ENCODE data around the gene RNASEH1. TPM values are rescaled to one million over a fixed set of nuclear protein-coding genes. Genes with fewer than 3 reads are reported as not detected.

The RNASEH1 gene
- total RNA-seq, 3 donors from 2014 or later (not counting 1 experiment from before 2014, with no cell fraction given), result 25.6 to 30.6 (median 26.3) TPM

GRCh38 chr2:3545788-3546478 is 12.2 kb downstream of the RNASEH1 start:
- peaks cover 45% of the 10 kb centered on the region for H3K36me3 Mint-ChIP-seq

GRCh38 chr2:3543023-3543683 is 15.0 kb downstream of the RNASEH1 start:
- H3K36me3 Mint-ChIP-seq, result peaks cover 26% of the 10 kb centered on the region
- no peak for ATAC-seq
- TF ChIP-seq CTCF (IDR thresholded peaks at IDR 0.05), result no peak
- no peaks in the 10 kb centered on the region for H3K4me1 ChIP-seq (ENCODE audit: control insufficient read depth, insufficient read depth, low read length)
- no peak for DNase-seq
- no peaks in the 10 kb centered on the region for H3K27me3 Mint-ChIP-seq (ENCODE audit: low read depth in 2 of 2)
- no peak overlapping the region for H3K4me3 ChIP-seq (ENCODE audit: low read length)
- 93% methylated on average over 6 of the region's 6 CpGs for WGBS (ENCODE audit: insufficient coverage)
- peaks cover 4 to 5% of the 10 kb centered on the region in 2 donors for H3K4me1 Mint-ChIP-seq
- intact Hi-C loops (cut with micrococcal nuclease), result no loop called here
- H3K4me3 Mint-ChIP-seq, result no peak overlapping the region
- peaks cover 59% of the 10 kb centered on the region for H3K36me3 ChIP-seq (ENCODE audit: control insufficient read depth, insufficient read depth, low read length)
- H3K9me3 ChIP-seq (ENCODE audit: control insufficient read depth, insufficient read depth, low read length), result no peaks in the 10 kb centered on the region
- H3K27ac Mint-ChIP-seq, result no peak overlapping the region
- H3K27me3 ChIP-seq (ENCODE audit: control insufficient read depth, insufficient read depth, low read length), result no peaks in the 10 kb centered on the region
- H3K27ac ChIP-seq (ENCODE audit: low read length), result no peak overlapping the region
- no peaks in the 10 kb centered on the region for H3K9me3 Mint-ChIP-seq

More at GRCh38 chr2:3545788-3546478, 12.2 kb downstream of the RNASEH1 start:
- no peak for ATAC-seq
- intact Hi-C loops (cut with micrococcal nuclease), result no loop called here
- Histone ChIP-seq H3K4me1 (ENCODE audit: control insufficient read depth, insufficient read depth, low read length) (no peaks in the 10 kb centered on the region), H3K9me3 (ENCODE audit: control insufficient read depth, insufficient read depth, low read length) (no peaks in the 10 kb centered on the region), H3K27ac (ENCODE audit: low read length) (no peak overlapping the region), H3K27me3 (ENCODE audit: control insufficient read depth, insufficient read depth, low read length) (no peaks in the 10 kb centered on the region), H3K4me3 (ENCODE audit: low read length) (no peak overlapping the region), H3K36me3 (ENCODE audit: control insufficient read depth, insufficient read depth, low read length) (peaks cover 79% of the 10 kb centered on the region)
- TF ChIP-seq CTCF (IDR thresholded peaks at IDR 0.05), result no peak
- H3K4me1 Mint-ChIP-seq, result peaks cover 4 to 5% of the 10 kb centered on the region in 2 donors
- no peak for DNase-seq
- no peaks in the 10 kb centered on the region for H3K9me3 Mint-ChIP-seq
- no peak overlapping the region for H3K4me3 Mint-ChIP-seq
- 98% methylated on average over 10 of the region's 10 CpGs for WGBS (ENCODE audit: insufficient coverage)
- no peak overlapping the region for H3K27ac Mint-ChIP-seq
- no peaks in the 10 kb centered on the region for H3K27me3 Mint-ChIP-seq (ENCODE audit: low read depth in 2 of 2)

- ATAC-seq, result no peak
- 97% methylated on average over 5 of the region's 5 CpGs for WGBS (ENCODE audit: insufficient coverage)
- H3K4me3 ChIP-seq (ENCODE audit: low read length), result no peak overlapping the region
- intact Hi-C loops (cut with micrococcal nuclease), result no loop called here
- H3K27ac Mint-ChIP-seq, result no peak overlapping the region
- no peak overlapping the region for H3K4me3 Mint-ChIP-seq
- no peaks in the 10 kb centered on the region for H3K9me3 Mint-ChIP-seq
- H3K4me1 Mint-ChIP-seq, result peaks cover 4 to 5% of the 10 kb centered on the region in 2 donors
- no peak for DNase-seq
- H3K36me3 ChIP-seq (ENCODE audit: control insufficient read depth, insufficient read depth, low read length), result peaks cover 49% of the 10 kb centered on the region
- H3K9me3 ChIP-seq (ENCODE audit: control insufficient read depth, insufficient read depth, low read length), result no peaks in the 10 kb centered on the region
- H3K27ac ChIP-seq (ENCODE audit: low read length), result no peak overlapping the region
- no peaks in the 10 kb centered on the region for H3K27me3 Mint-ChIP-seq (ENCODE audit: low read depth in 2 of 2)
- H3K36me3 Mint-ChIP-seq, result peaks cover 20% of the 10 kb centered on the region
- no peaks in the 10 kb centered on the region for H3K27me3 ChIP-seq (ENCODE audit: control insufficient read depth, insufficient read depth, low read length)
- no peak for TF ChIP-seq CTCF (IDR thresholded peaks at IDR 0.05)
- H3K4me1 ChIP-seq (ENCODE audit: control insufficient read depth, insufficient read depth, low read length), result no peaks in the 10 kb centered on the region
These were observed 16.0 kb downstream of the RNASEH1 start for GRCh38 chr2:3542107-3542506.

Data from natural killer cell (primary cell).